Common myeloid progenitor, CD34-positive (primary cell): ENCODE data around the gene ENSA.
"Not testable (repeated sequence)": the region's sequence is repeated elsewhere in the genome, so short reads cannot be mapped to it uniquely, and the experiment has no call there.

Experiments used
- CTCF ChIA-PET: fragments of 350-600 bp; sonication (Branson Sonifier 250); formaldehyde crosslinking; loops from one replicate; lab custom pipeline; 2021; ENCODE audit warnings: antibody characterized with exemption; lab: Charles Lee
- POLR2A ChIA-PET: fragments of 350-600 bp; sonication (Branson Sonifier 250); formaldehyde crosslinking; loops from one replicate; lab custom pipeline; 2021; ENCODE audit warnings: antibody characterized with exemption; lab: Charles Lee
- DNase-seq, 3 donors: peaks; one replicate each; pipeline versions ENCODE4 v3.0.0 to v3.0.0-alpha.2; 2013
- H3K27ac ChIP-seq, 2 experiments: 1 replicate in 1 of 2; 2 replicates in 1 of 2; pipeline ENCODE4 v1.7.0; 2013; ENCODE audit warnings: inconsistent platforms in 2 of 2, low read length in 2 of 2, mild to moderate bottlenecking in 2 of 2, low read depth in 1 of 2, moderate library complexity in 1 of 2; ENCODE audit not compliant: severe bottlenecking in 2 of 2, insufficient read depth in 1 of 2, poor library complexity in 1 of 2
- H3K27me3 ChIP-seq, 5 experiments: replicated peaks in 2 of 5; 1 replicate in 3 of 5; 2 replicates in 2 of 5; pipeline versions ENCODE4 v1.6.1 to v1.7.0; 2013; ENCODE audit warnings: low read length in 4 of 5, mild to moderate bottlenecking in 2 of 5, moderate library complexity in 2 of 5, inconsistent platforms in 1 of 5; ENCODE audit not compliant: insufficient read depth in 5 of 5, control insufficient read depth in 4 of 5
- H3K36me3 ChIP-seq, 4 experiments: 1 replicate in 2 of 4; 2 replicates in 2 of 4; pipeline versions ENCODE4 v1.6.1 to v1.7.0; 2013; ENCODE audit warnings: low read length in 3 of 4, control low read depth in 1 of 4, mild to moderate bottlenecking in 1 of 4; ENCODE audit not compliant: control insufficient read depth in 4 of 4, insufficient read depth in 4 of 4
- H3K4me1 ChIP-seq, 4 experiments: 1 replicate in 3 of 4; 2 replicates in 1 of 4; pipeline versions ENCODE4 v1.6.1 to v1.7.1; 2013; ENCODE audit warnings: low read length in 3 of 4, mild to moderate bottlenecking in 3 of 4, control low read depth in 1 of 4, inconsistent platforms in 1 of 4, moderate library complexity in 1 of 4; ENCODE audit not compliant: control insufficient read depth in 4 of 4, insufficient read depth in 4 of 4; ENCODE audit errors: control extremely low read depth in 1 of 4
- H3K4me3 ChIP-seq, 7 experiments: 1 replicate in 4 of 7; 2 replicates in 3 of 7; pipeline versions ENCODE4 v1.5.1 to v1.7.0; 2013; ENCODE audit warnings: mild to moderate bottlenecking in 7 of 7, low read length in 6 of 7, moderate library complexity in 6 of 7, inconsistent platforms in 2 of 7, low read depth in 2 of 7, control low read depth in 1 of 7; ENCODE audit not compliant: insufficient read depth in 4 of 7, control insufficient read depth in 1 of 7; ENCODE audit errors: extremely low read depth in 1 of 7
- H3K9me3 ChIP-seq, 5 experiments: 1 replicate in 4 of 5; 2 replicates in 1 of 5; pipeline versions ENCODE4 v1.6.1 to v1.7.1; 2013; ENCODE audit warnings: low read length in 4 of 5, mild to moderate bottlenecking in 2 of 5, inconsistent platforms in 1 of 5, low read depth in 1 of 5, moderate library complexity in 1 of 5; ENCODE audit not compliant: control insufficient read depth in 4 of 5, insufficient read depth in 2 of 5; ENCODE audit errors: control extremely low read depth in 1 of 5
- WGBS: methylation state at CpG from one replicate; pipeline ENCODE4 v1.1.5; 2013; ENCODE audit not compliant: insufficient coverage; 5-methylcytosine and 5-hydroxymethylcytosine counted together

ENSA gene

DNA sequence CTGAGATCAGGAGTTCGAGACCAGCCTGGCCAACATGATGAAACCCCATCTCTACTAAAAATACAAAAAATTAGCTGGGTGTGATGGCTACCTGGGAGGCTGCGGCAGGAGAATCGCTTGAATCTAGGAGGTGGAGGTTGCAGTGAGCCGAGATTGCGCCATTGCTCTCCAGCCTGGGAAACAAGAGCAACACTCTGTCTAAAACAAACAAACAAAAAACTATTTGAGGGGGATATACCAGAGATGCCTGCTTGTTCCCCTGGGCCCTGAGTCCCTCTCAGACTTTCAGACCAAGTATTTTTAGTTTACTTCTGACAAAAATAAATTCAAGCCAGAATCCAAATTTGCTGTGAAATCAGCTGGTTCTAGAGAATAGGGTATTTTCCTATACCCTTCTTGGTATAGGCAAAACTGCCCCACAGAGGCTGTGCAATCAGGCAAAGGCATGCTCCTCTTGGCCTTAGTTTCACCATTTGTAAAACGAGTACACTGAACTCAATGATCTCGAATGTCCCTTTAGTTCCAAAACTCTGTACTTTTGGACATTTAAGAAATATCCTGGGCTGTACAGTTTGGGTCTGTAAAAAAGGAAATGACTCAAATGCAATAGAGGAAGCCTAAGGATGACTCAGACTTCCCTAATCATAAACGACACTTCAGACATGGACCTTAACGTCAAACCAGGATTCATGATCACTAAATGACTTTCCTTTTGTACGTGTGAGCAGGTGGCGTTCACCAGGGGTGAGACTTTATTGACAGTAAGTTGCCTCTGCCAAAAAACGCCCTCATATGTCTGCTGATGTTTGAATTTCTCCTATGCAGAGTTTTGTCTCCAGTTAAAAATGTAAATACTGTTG, 16.1 kb downstream of the ENSA start:
- 0% methylated on average over 6 of the region's 12 CpGs for WGBS
- Histone ChIP-seq H3K36me3 (peaks cover 3 to 27% (median 11%) of the 10 kb centered on the region in 4 experiments), H3K27me3 (no peaks in the 10 kb centered on the region), H3K27ac (peak overlapping the region; percentile 99), H3K4me1 (peaks cover 19 to 62% (median 53%) of the 10 kb centered on the region in 4 experiments), H3K9me3 (no peaks in the 10 kb centered on the region), H3K4me3 (peak overlapping the region in 6 of 7 experiments; percentile 22 to 68 (median 44))
- ChIA-PET POLR2A (interaction anchor here (0.5 to 5.6 kb wide), 9 partner anchors 9 to 79 kb away, joined by 3 to 43 read pairs (median 4); partner anchors contain the start of genes ENSA and MCL1), CTCF (interaction anchor here (0.6 to 6.2 kb wide), 8 partner anchors 9 to 50 kb away, joined by 3 to 35 read pairs (median 4); partner anchors contain the start of genes ENSA and MCL1)
- peak; percentile 93 to 98 (median 97) for DNase-seq

GRCh38 chr1:150612014-150612345, 17.4 kb downstream of the ENSA start:
- Histone ChIP-seq H3K4me1 (peaks cover 19 to 62% (median 53%) of the 10 kb centered on the region in 4 experiments), H3K27me3 (no peaks in the 10 kb centered on the region), H3K4me3 (peak overlapping the region in 4 of 7 experiments; percentile 3 to 50 (median 14)), H3K9me3 (no peaks in the 10 kb centered on the region), H3K36me3 (peaks cover 0 to 23% (median 8%) of the 10 kb centered on the region in 4 experiments), H3K27ac (peak overlapping the region; percentile 99)
- DNase-seq = no peak
- 100% methylated on average over 2 of the region's 3 CpGs for WGBS
- CTCF ChIA-PET = interaction anchor here (0.8 to 6.2 kb wide), 7 partner anchors 9 to 51 kb away, joined by 3 to 35 read pairs (median 4); partner anchors contain the start of gene MCL1
- POLR2A ChIA-PET = interaction anchor here (0.6 to 5.6 kb wide), 5 partner anchors 18 to 67 kb away, joined by 3 to 43 read pairs (median 11); partner anchors contain the start of genes ENSA and MCL1

- Histone ChIP-seq H3K4me1 (peaks cover 17 to 57% (median 49%) of the 10 kb centered on the region in 4 experiments), H3K4me3 (no peak overlapping the region), H3K36me3 (peaks cover 0 to 16% (median 3%) of the 10 kb centered on the region in 4 experiments), H3K27ac (peak overlapping the region; percentile 99), H3K9me3 (no peaks in the 10 kb centered on the region), H3K27me3 (no peaks in the 10 kb centered on the region)
- POLR2A ChIA-PET = interaction anchor here (1.3 to 5.6 kb wide), 2 partner anchors 32 to 43 kb away, joined by 3 to 43 read pairs; partner anchors contain the start of gene MCL1
- WGBS = 93% methylated on average over 1 of the region's 4 CpGs
- no peak for DNase-seq
- CTCF ChIA-PET = interaction anchor here (1.8 to 6.2 kb wide), 2 partner anchors 10 to 30 kb away, joined by 12 to 35 read pairs; partner anchors contain the start of gene MCL1
Measured at GRCh38 chr1:150610576-150610975, 18.8 kb downstream of the ENSA start.

- H3K27me3 ChIP-seq = no peaks in the 10 kb centered on the region
- ChIA-PET CTCF (interaction anchor here (1.2 to 6.2 kb wide), 3 partner anchors 10 to 49 kb away, joined by 6 to 35 read pairs (median 6); partner anchors contain the start of gene MCL1), POLR2A (interaction anchor here (0.6 to 5.6 kb wide), 2 partner anchors 18 to 31 kb away, joined by 3 to 43 read pairs; partner anchors contain the start of gene MCL1)
- no peak overlapping the region for H3K4me3 ChIP-seq
- DNase-seq = no peak
- no peaks in the 10 kb centered on the region for H3K9me3 ChIP-seq
- H3K36me3 ChIP-seq = peaks cover 0 to 11% (median 2%) of the 10 kb centered on the region in 4 experiments
- peaks cover 16 to 49% (median 42%) of the 10 kb centered on the region in 4 experiments for H3K4me1 ChIP-seq
- H3K27ac ChIP-seq = peak overlapping the region; percentile 99
- 96% methylated on average over 2 of the region's 2 CpGs for WGBS
Measured at GRCh38 chr1:150609732-150610131, 19.7 kb downstream of the ENSA start.

- H3K27me3 ChIP-seq = no peaks in the 10 kb centered on the region
- POLR2A ChIA-PET = interaction anchor here (0.7 to 0.9 kb wide), 2 partner anchors 8 to 27 kb away, joined by 3 read pairs; partner anchors contain the start of gene MCL1
- WGBS = 100% methylated on average over 2 of the region's 7 CpGs
- H3K9me3 ChIP-seq = no peaks in the 10 kb centered on the region
- peaks cover 0 to 9% (median 2%) of the 10 kb centered on the region in 4 experiments for H3K36me3 ChIP-seq
- H3K4me1 ChIP-seq = peaks cover 0 to 19% (median 14%) of the 10 kb centered on the region in 4 experiments
- DNase-seq = no peak
- no peak overlapping the region for H3K4me3 ChIP-seq
- CTCF ChIA-PET = interaction anchor here (0.8 to 1.4 kb wide), 3 partner anchors 22 to 45 kb away, joined by 3 to 4 read pairs (median 4); no protein-coding TSS in a partner anchor
- H3K27ac ChIP-seq = no peak overlapping the region
Measured at GRCh38 chr1:150606463-150607142, 22.8 kb downstream of the ENSA start.

DNA sequence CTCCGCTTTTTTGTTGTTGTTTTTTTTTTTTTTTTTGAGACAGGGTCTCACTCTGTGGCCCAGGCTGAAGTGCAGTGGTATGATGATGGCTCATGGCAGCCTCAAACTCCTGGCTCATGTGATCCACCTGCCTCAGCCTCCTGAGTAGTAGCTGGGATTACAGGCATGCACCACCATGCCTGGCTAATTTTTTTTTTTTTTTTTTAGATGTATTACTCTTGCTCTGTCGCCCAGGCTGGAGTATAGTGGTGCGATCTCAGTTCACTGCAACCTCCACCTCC, 24.0 kb downstream of the ENSA start:
- H3K27ac ChIP-seq = peak overlapping the region in 1 of 2 experiments; percentile 34
- DNase-seq, H3K4me3 ChIP-seq, CTCF ChIA-PET, H3K9me3 ChIP-seq, H3K27me3 ChIP-seq, H3K4me1 ChIP-seq, H3K36me3 ChIP-seq, POLR2A ChIA-PET: not testable (repeated sequence)
- WGBS = no CpG with 5 or more reads among the region's 3 CpGs
